UCSD-AML1 (cell line): ENCODE measurements around the gene SCARF1.

ENCODE experiments used
- DNase-seq: peaks from one replicate; lab custom pipeline; 2025; ENCODE audit not compliant: unreplicated experiment; lab: John Stamatoyannopoulos, UW

Gene SCARF1

DNA sequence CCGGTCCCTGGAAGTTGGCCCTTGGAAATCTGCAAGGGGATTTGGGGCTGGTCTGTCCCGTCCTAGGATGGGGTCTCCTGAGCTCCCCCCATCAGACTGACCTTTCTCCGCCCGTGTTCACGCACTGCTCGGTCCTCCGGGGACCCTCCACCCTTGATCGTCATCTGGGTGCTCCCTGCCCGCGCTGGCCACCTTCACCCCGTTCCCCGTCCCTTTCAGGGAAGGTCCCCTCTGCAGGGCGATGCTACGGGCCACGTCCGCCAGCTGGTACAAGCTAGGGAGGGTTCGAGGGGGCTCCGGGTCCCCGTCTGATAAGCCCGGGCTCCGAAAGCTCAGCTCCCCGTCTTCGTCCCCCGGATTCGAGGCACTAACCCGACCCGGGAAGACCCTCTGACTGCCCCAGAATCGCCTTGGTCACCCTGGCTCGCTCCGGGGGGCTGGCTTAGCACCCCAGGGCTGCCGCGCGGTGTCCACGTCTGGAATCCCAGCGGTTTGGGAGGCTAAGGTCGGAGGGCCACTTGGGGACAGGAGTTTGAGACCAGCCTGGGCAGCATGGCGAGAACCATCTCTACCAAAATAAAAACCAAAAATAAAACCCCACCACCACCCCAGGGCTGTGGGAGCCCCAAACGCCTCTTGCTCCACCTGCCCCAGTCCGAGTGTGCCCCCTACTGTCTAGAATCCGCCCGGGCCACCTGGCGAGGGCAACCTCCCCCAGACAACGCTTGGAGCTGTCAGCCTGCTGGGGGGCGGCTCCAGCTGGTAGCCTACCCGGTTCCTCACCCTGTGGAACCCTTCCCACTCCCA is 15.8 kb downstream of the SCARF1 start:
- peak; percentile 75 for DNase-seq

- peak; percentile 91 for DNase-seq
Measured at GRCh38 chr17:1628856-1629503, 16.6 kb downstream of the SCARF1 start.

DNA sequence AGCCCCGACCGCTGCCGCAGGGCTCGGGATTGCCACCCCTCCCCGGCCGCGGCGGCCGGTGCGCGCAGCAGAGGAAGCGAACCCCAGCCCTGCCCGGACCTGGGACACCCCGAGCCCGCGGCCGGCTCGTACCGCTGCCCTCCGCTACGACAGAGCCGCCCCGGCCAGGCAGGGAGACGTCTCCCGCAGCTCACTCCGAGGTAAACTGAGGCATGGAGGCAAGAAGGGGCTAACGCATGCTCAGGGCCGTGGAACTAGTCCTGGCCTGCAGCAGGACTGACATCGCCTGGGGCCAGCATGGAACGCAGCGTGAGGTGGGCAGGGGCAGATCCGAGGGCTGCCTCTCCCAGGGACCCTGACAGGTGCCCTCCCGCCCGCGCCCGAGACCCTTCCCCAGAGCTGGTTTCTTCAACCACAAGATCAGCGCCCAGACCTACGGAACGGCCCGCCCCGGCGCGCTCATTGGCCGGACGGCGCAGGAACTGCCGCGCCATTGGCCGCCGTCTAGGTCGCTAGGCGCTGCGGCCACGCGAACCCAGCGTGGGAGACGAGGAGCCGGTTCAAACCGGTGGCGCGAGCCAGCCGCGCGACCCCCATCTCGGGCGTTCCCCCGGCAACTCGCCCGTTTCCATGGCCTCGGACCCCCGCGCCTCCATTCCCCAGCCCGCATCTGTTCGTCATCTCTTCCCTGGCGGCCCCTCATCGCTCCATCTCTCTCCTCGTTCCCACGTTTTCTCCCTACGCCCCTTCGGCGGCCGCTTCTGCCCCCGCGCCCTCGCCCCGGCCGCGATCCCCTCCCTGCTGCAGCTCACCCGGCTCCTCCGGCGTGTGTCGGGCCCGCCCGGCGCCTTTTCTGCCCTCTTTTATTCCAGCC is 17.3 kb downstream of the SCARF1 start, which contains the start of gene SLC43A2:
Gene SLC43A2 (minus strand): TSS at position 853 of the 874 bp plus-strand sequence. CDS start 960 bp downstream, outside the sequence.
- DNase-seq = peak; percentile 88

GRCh38 chr17:1627182-1627981 is 18.1 kb downstream of the SCARF1 start:
- DNase-seq = peak; percentile 54

- no peak for DNase-seq
Measured at GRCh38 chr17:1626333-1626732, 19.2 kb downstream of the SCARF1 start.

- no peak for DNase-seq
Measured at GRCh38 chr17:1625581-1625980, 20.0 kb downstream of the SCARF1 start.

DNA sequence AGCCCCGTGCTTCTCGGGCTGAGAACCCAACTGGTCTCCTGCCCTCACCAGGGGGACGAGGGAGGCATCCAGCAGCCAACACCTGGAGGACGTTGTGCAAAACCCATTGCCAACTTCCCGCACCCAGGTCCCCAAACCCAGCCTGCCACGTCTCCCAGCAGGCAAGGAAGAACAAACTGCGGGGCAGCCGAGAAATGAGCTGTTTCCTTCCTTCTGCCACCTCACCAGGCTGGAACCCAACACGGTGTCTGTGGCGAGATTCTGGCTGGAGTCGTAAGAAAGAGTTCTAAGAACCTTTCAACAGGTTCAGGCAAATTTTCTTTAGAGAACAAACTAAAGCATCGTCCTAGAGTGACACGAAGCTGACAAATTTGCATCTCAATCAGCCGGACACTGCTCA is 20.5 kb downstream of the SCARF1 start:
- DNase-seq = no peak

- DNase-seq = no peak
Measured at GRCh38 chr17:1624650-1625049, 20.9 kb downstream of the SCARF1 start.

- no peak for DNase-seq
Measured at GRCh38 chr17:1623057-1623630, 22.4 kb downstream of the SCARF1 start.

DNA sequence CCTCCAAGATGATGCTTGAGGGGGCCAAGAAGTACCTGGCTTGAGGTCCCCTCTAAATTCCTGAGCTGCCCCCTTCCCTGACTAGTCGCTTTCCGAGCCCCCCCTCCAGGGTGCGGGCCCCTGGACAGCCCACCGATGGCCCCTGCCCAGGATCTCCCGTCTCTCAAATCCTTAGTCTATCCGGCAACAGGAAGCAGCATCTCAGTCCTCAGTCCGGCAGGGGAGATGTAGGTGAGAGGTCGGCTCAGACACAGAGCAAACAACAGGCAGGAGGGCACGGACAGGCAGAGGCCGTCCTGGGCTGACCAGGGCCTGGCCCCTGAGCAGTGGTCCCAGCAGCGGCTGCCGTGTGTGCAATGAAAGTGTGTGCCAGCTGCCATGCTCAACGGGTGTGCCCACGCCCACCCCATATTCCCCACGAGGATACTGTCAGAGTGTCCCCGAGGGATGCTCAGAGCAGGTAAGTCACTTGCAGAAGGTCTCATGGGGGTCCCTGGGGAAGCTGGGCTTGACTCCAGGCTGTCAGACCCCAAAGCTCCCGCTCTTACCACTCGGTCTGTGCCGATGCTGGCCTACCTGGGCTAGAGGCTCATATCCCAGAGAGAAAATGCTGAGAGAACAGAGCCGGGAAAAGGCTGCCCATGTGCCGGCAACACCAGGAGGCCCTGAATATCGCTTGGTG is 24.1 kb downstream of the SCARF1 start:
- no peak for DNase-seq

GRCh38 chr17:1620486-1620885 is 25.0 kb downstream of the SCARF1 start:
- DNase-seq = no peak

DNA sequence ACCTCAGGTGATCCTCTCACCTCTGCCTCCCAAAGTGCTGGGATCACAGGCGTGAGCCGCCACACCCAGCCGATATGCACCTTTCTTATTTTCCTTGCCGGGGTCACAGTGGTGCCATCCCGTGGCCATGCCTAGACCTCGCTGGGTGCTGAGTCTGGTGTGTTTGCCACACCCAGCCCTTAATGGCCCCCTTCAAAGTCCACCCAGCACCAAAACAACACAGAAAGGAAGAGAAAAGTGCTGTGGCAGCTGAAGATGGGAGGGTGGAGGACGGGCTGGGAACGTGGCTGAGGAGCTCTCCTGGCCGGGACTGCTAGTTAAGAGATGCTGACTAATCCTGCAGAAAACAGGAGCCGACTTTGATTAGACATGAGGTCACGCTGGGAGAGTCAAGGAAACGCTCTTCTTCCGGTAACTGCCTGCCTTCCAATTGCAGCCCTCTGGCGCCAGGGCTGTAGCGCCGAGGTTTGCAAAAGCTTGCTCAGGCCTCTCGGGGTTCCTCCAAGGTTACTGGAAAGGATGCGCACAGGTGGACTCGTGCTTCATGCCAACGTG is 27.8 kb downstream of the SCARF1 start:
- DNase-seq = peak; percentile 75

GRCh38 chr17:1616101-1616500 is 29.4 kb downstream of the SCARF1 start:
- DNase-seq = no peak

DNA sequence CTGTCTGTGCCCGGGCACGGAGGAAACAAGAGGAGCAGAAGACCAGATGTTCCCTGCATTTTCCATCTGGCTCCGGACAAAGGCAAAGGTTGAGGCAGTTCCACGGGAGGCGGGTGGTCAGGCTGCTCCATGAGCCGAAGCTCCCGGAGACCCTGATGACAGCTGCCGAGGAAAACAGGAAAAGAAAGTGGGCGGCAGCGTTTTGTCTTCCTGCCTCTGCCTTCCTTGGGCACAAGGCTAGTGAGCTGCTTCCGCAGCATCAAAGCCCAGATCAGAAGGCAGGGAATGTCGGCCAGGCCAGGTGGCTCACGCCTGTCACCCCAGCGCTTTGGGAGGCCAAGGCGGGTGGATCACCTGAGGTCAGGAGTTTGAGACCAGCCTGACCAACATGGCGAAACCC is 33.1 kb downstream of the SCARF1 start:
- DNase-seq = no peak

DNA sequence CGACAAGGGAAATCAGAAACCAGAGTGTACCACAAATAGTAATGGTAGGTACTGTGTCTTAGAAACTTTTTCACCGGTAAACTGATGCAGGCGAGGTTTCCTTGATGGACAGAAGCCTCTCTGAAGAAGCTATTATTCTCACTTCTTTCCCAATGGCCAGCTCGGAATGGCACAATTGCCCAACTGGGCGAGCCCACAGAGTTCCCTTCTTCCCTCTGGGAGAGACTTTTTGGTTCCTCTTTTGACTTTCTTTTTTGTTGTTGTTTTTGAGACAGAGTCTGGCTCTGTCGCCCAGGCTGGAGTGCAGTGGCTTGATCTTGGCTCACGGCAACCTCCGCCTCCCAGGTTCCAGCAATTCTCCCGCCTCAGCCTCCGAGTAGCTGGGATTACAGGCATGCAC is 33.8 kb downstream of the SCARF1 start:
- no peak for DNase-seq

DNA sequence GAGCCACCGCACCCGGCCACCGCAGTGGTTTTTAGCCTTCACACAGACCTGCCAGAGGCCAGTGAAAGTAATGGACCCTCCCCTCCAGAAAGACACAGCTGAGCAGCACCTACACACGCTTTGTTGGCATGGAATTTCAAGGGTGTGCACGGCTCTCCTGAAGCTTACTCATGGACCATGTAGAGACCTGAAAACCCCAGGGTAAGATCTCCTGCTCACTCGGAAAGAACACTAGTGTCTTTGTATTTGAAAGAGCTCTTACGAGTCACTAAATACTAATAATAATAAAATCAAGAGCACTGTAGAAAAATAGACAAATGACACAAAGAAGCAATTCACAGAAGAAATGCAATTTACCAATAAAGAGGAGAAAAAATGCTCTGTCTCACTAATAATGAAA is 36.9 kb downstream of the SCARF1 start:
- DNase-seq = no peak

DNA sequence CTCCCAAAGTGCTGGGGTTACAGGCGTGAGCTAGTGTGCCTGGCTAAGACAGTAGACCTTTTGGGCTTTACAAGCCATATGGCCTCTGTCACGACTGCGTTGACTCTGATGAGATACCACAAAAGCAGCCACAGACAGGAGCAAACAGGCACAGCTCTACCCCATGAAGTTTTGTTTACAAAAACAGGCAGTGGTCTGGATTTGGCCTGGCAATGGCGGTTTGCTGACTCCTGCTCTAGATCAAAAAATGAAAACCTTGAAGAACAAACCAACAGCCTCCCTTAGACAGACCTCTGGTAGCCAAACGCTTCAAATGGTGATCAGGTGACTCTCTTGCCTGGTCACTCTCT is 37.6 kb downstream of the SCARF1 start:
- DNase-seq = no peak

- no peak for DNase-seq
Measured at GRCh38 chr17:1606352-1606985, 39.1 kb downstream of the SCARF1 start.
